H9 (cell line): ENCODE results near the gene GPHN. TPM values are rescaled to one million over a fixed set of nuclear protein-coding genes. Genes with fewer than 3 reads are reported as not detected.

ENCODE experiments used
- DNase-seq: peaks from one replicate; pipeline ENCODE4 v3.0.0-alpha.2; 2017
- H2AFZ ChIP-seq: one replicate; pipeline ENCODE4 v1.6.1; 2013; ENCODE audit warnings: mild to moderate bottlenecking, low read length, control low read depth, moderate library complexity
- H2AK5ac ChIP-seq: 2 replicates; pipeline ENCODE4 v1.6.1; 2013; ENCODE audit warnings: low read length, control low read depth, mixed read lengths; ENCODE audit not compliant: insufficient read length
- H2BK120ac ChIP-seq: one replicate; pipeline ENCODE4 v1.6.1; 2013; ENCODE audit warnings: low read depth, mild to moderate bottlenecking, low read length, control low read depth, inconsistent platforms; ENCODE audit not compliant: poor library complexity, severe bottlenecking
- H2BK12ac ChIP-seq: 2 replicates; pipeline ENCODE4 v1.6.1; 2013; ENCODE audit warnings: low read length, control low read depth, mixed read lengths, low read depth; ENCODE audit not compliant: insufficient read length
- H2BK15ac ChIP-seq: 2 replicates; pipeline ENCODE4 v1.6.1; 2013; ENCODE audit warnings: low read depth, low read length, control low read depth
- H2BK20ac ChIP-seq: one replicate; pipeline ENCODE4 v1.6.1; 2013; ENCODE audit warnings: low read depth, mild to moderate bottlenecking, low read length, control low read depth, inconsistent platforms; ENCODE audit not compliant: poor library complexity, severe bottlenecking
- H2BK5ac ChIP-seq: 2 replicates; pipeline ENCODE4 v1.6.1; 2013; ENCODE audit warnings: low read length, control low read depth, mixed read lengths; ENCODE audit not compliant: insufficient read length
- H3K14ac ChIP-seq: 2 replicates; pipeline ENCODE4 v1.6.1; 2013; ENCODE audit warnings: low read length, control low read depth; ENCODE audit not compliant: insufficient read depth
- H3K18ac ChIP-seq: 2 replicates; pipeline ENCODE4 v1.6.1; 2013; ENCODE audit warnings: low read depth, mild to moderate bottlenecking, mixed read lengths, low read length, control low read depth; ENCODE audit not compliant: insufficient read length
- H3K23ac ChIP-seq: 2 replicates; pipeline ENCODE4 v1.6.1; 2013; ENCODE audit warnings: low read length, control low read depth, mixed read lengths, low read depth; ENCODE audit not compliant: insufficient read length
- H3K23me2 ChIP-seq: 2 replicates; pipeline ENCODE4 v1.6.1; 2013; ENCODE audit warnings: low read depth, mild to moderate bottlenecking, mixed read lengths, low read length, control low read depth; ENCODE audit not compliant: insufficient read length, poor library complexity, severe bottlenecking
- H3K27ac ChIP-seq: 2 replicates; pipeline ENCODE4 v1.5.1; 2013; ENCODE audit warnings: low read length, control low read depth, mixed read lengths, low read depth; ENCODE audit not compliant: insufficient read length
- H3K27me3 ChIP-seq: 2 replicates; pipeline ENCODE4 v1.6.1; 2013; ENCODE audit warnings: low read length, control low read depth, inconsistent platforms; ENCODE audit not compliant: insufficient read depth
- H3K4ac ChIP-seq: 2 replicates; pipeline ENCODE4 v1.6.1; 2013; ENCODE audit warnings: low read depth, mild to moderate bottlenecking, control low read depth, inconsistent platforms, low read length, moderate library complexity
- H3K4me1 ChIP-seq: 2 replicates; pipeline ENCODE4 v1.6.1; 2013; ENCODE audit warnings: low read length, control low read depth, inconsistent platforms; ENCODE audit not compliant: insufficient read depth
- H3K4me2 ChIP-seq: 2 replicates; pipeline ENCODE4 v1.6.1; 2013; ENCODE audit warnings: low read length, control low read depth, mixed read lengths; ENCODE audit not compliant: insufficient read length, insufficient read depth
- H3K56ac ChIP-seq: 2 replicates; pipeline ENCODE4 v1.6.1; 2013; ENCODE audit warnings: low read depth, mild to moderate bottlenecking, mixed read lengths, low read length, control low read depth; ENCODE audit not compliant: insufficient read length
- H3K79me1 ChIP-seq: 2 replicates; pipeline ENCODE4 v1.6.1; 2013; ENCODE audit warnings: low read depth, mild to moderate bottlenecking, moderate library complexity, low read length, control low read depth, inconsistent platforms; ENCODE audit not compliant: insufficient read depth, poor library complexity, severe bottlenecking
- H3K79me2 ChIP-seq: 2 replicates; pipeline ENCODE4 v1.6.1; 2013; ENCODE audit warnings: low read length, control low read depth, inconsistent platforms; ENCODE audit not compliant: insufficient read depth
- H3K9ac ChIP-seq: 2 replicates; pipeline ENCODE4 v1.6.1; 2013; ENCODE audit warnings: low read length, control low read depth, mixed read lengths; ENCODE audit not compliant: insufficient read length; ENCODE audit errors: extremely low read depth
- H3K9me3 ChIP-seq: one replicate; pipeline ENCODE4 v1.6.1; 2013; ENCODE audit warnings: low read depth, low read length, inconsistent platforms; ENCODE audit not compliant: control insufficient read depth
- H3T11ph ChIP-seq: one replicate; pipeline ENCODE4 v1.6.1; 2013; ENCODE audit warnings: mild to moderate bottlenecking, low read length, control low read depth, inconsistent platforms
- H4K20me1 ChIP-seq: one replicate; pipeline ENCODE4 v1.6.1; 2013; ENCODE audit not compliant: control insufficient read depth, insufficient read length, insufficient read depth
- H4K5ac ChIP-seq: 2 replicates; pipeline ENCODE4 v1.6.1; 2013; ENCODE audit warnings: low read depth, mild to moderate bottlenecking, mixed read lengths, low read length, control low read depth; ENCODE audit not compliant: insufficient read length
- H4K8ac ChIP-seq: replicated peaks from 2 replicates; pipeline ENCODE4 v1.6.1; 2013; ENCODE audit warnings: low read length, control low read depth, mixed read lengths, low read depth; ENCODE audit not compliant: insufficient read length
- H4K91ac ChIP-seq: 2 replicates; pipeline ENCODE4 v1.6.1; 2013; ENCODE audit warnings: low read depth, mild to moderate bottlenecking, moderate library complexity, mixed read lengths, low read length, control low read depth; ENCODE audit not compliant: insufficient read length
- H3K27ac Mint-ChIP-seq, 3 experiments: 2 replicates in 2 of 3; 3 replicates in 1 of 3; pipeline ENCODE4 v1.8.0; 2020 to 2021; ENCODE audit warnings: mixed read lengths in 3 of 3, mild to moderate bottlenecking in 1 of 3, moderate library complexity in 1 of 3
- H3K27me3 Mint-ChIP-seq: 2 replicates; pipeline ENCODE4 v1.8.0; 2021; ENCODE audit warnings: low read depth, mild to moderate bottlenecking, moderate library complexity, mixed read lengths
- H3K36me3 Mint-ChIP-seq, 3 experiments: 2 replicates in 2 of 3; 3 replicates in 1 of 3; pipeline ENCODE4 v1.8.0; 2020 to 2021; ENCODE audit warnings: low read depth in 3 of 3, mixed read lengths in 3 of 3; ENCODE audit not compliant: insufficient read depth in 1 of 3
- H3K4me1 Mint-ChIP-seq, 2 experiments: 2 replicates each; pipeline ENCODE4 v1.8.0; 2020; ENCODE audit warnings: mixed read lengths in 2 of 2
- H3K4me3 Mint-ChIP-seq, 2 experiments: 2 replicates in 1 of 2; 3 replicates in 1 of 2; pipeline ENCODE4 v1.8.0; 2020 to 2021; ENCODE audit warnings: mild to moderate bottlenecking in 2 of 2, mixed read lengths in 2 of 2, moderate library complexity in 1 of 2
- H3K9me3 Mint-ChIP-seq, 2 experiments: 2 replicates in 1 of 2; 3 replicates in 1 of 2; pipeline ENCODE4 v1.8.0; 2020; ENCODE audit warnings: mild to moderate bottlenecking in 2 of 2, mixed read lengths in 2 of 2, moderate library complexity in 1 of 2
- CTCF ChIP-seq: fragments of 200-600 bp; sonication (generic); conservative IDR thresholded peaks from 3 replicates; pipeline ENCODE4 v1.8.0; 2021; ENCODE audit warnings: antibody characterized with exemption, mild to moderate bottlenecking
- total RNA-seq: library from RNA; stranded (reverse); gene quantifications from 2 replicates; pipeline ENCODE4 v1.2.1, GENCODE V29; 2021

Gene GPHN
- total RNA-seq, 1 experiment from 2014 or later = 16.1 TPM

- no peak overlapping the region for H3K14ac ChIP-seq
- no peaks in the 10 kb centered on the region for H3K27me3 ChIP-seq
- H4K91ac ChIP-seq = no peak overlapping the region
- no peak for DNase-seq
- no peaks in the 10 kb centered on the region for H3K9me3 Mint-ChIP-seq
- no peaks in the 10 kb centered on the region for H3K9me3 ChIP-seq
- H2AFZ ChIP-seq = no peak overlapping the region
- no peak overlapping the region for H2AK5ac ChIP-seq
- H3K36me3 Mint-ChIP-seq = no peaks in the 10 kb centered on the region
- H2BK12ac ChIP-seq = no peak overlapping the region
- H2BK15ac ChIP-seq = no peak overlapping the region
- no peak overlapping the region for H2BK20ac ChIP-seq
- H4K8ac ChIP-seq = no peak overlapping the region
- no peak overlapping the region for H3T11ph ChIP-seq
- H2BK120ac ChIP-seq = no peak overlapping the region
- H3K18ac ChIP-seq = no peak overlapping the region
- no peak overlapping the region for H3K4ac ChIP-seq
- no peaks in the 10 kb centered on the region for H4K20me1 ChIP-seq
- no peak overlapping the region for H3K27ac ChIP-seq
- H2BK5ac ChIP-seq = no peak overlapping the region
- H3K4me2 ChIP-seq = no peak overlapping the region
- H3K79me1 ChIP-seq = no peaks in the 10 kb centered on the region
- no peak overlapping the region for H3K4me3 Mint-ChIP-seq
- H3K4me1 Mint-ChIP-seq = no peaks in the 10 kb centered on the region
- no peaks in the 10 kb centered on the region for H3K23me2 ChIP-seq
- H3K56ac ChIP-seq = no peak overlapping the region
- H4K5ac ChIP-seq = no peak overlapping the region
- no peaks in the 10 kb centered on the region for H3K27me3 Mint-ChIP-seq
- no peaks in the 10 kb centered on the region for H3K4me1 ChIP-seq
- H3K9ac ChIP-seq = no peak overlapping the region
- no peak for TF ChIP-seq CTCF
- H3K23ac ChIP-seq = no peak overlapping the region
- no peaks in the 10 kb centered on the region; the same call in 1 of the 2 replicates for H3K79me2 ChIP-seq
- no peak overlapping the region for H3K27ac Mint-ChIP-seq
These were observed 128.3 kb downstream of the GPHN start for GRCh38 chr14:66636240-66636639.
